HepG2 (cell line): Measurements from ENCODE around the gene MYOM1. TPM values are rescaled to one million over a fixed set of nuclear protein-coding genes. Genes with fewer than 3 reads are reported as not detected.

Source experiments
- ATAC-seq: fragments of 200-7000 bp; cut with Tn5 transposase; 3 replicates; pipeline ENCODE4 v1.9.1; 2020; ENCODE audit warnings: mild to moderate bottlenecking, moderate library complexity
- BruUV-seq: library from RNA; stranded (reverse); fragments of 400-500 nt; replicated peaks from 2 replicates; lab custom pipeline; 2021; lab: Mats Ljungman, UMichigan
- CTCF ChIA-PET: fragments of 300-600 bp; formaldehyde crosslinking; extraction: SDS; loops from one replicate; lab custom pipeline; 2021; ENCODE audit warnings: low total read pairs, inconsistent platforms, low intra/inter-chr PET ratio; lab: Yijun Ruan, JAX
- POLR2A ChIA-PET: fragments of 350-600 bp; sonication (Branson Sonifier 250); formaldehyde crosslinking; loops from one replicate; lab custom pipeline; 2020; ENCODE audit warnings: antibody characterized with exemption, inconsistent platforms; lab: Yijun Ruan, JAX
- DNase-seq: peaks from one replicate; pipeline ENCODE4 v3.0.0-alpha.2; 2015; ENCODE audit warnings: low spot score
- FAIRE-seq: peaks from 3 replicates; lab custom pipeline; 2011; peaks lifted over from hg19 to GRCh38; lab: Jason Lieb, UNC
- H2AFZ ChIP-seq: one replicate; pipeline ENCODE4 v1.6.1; 2011; ENCODE audit warnings: low read length, inconsistent platforms
- H3K27ac ChIP-seq: fragments of 300-600 bp; 3 replicates; pipeline ENCODE4 v1.8.0; 2011; ENCODE audit warnings: mixed run types, mild to moderate bottlenecking, mixed read lengths, low read length, inconsistent platforms; ENCODE audit not compliant: insufficient read depth; ENCODE audit errors: extremely low read length
- H3K27me3 ChIP-seq, 2 experiments: fragments of 200-600 bp in 1 of 2; 2 replicates in 1 of 2; 3 replicates in 1 of 2; pipeline versions ENCODE4 v1.6.0 to v1.8.0; 2011; ENCODE audit warnings: low read length in 2 of 2, mild to moderate bottlenecking in 2 of 2, moderate library complexity in 2 of 2, inconsistent platforms in 1 of 2; ENCODE audit not compliant: insufficient read depth in 2 of 2, control insufficient read depth in 1 of 2
- H3K36me3 ChIP-seq, 2 experiments: fragments of 200-600 bp in 1 of 2; replicated peaks in 1 of 2; 2 replicates in 1 of 2; 3 replicates in 1 of 2; pipeline versions ENCODE4 v1.5.1 to v1.8.0; 2011; ENCODE audit warnings: low read length in 2 of 2, inconsistent platforms in 1 of 2; ENCODE audit not compliant: insufficient read depth in 2 of 2, control insufficient read depth in 1 of 2
- H3K4me1 ChIP-seq: 2 replicates; pipeline ENCODE4 v1.5.1; 2012; ENCODE audit warnings: low read length, inconsistent platforms; ENCODE audit not compliant: insufficient read depth
- H3K4me2 ChIP-seq: 2 replicates; pipeline ENCODE4 v1.6.0; 2011; ENCODE audit warnings: low read depth, low read length, inconsistent platforms
- H3K4me3 ChIP-seq, 3 experiments: fragments of 200-600 bp in 1 of 3; sonication (generic), shearing (Covaris generic) in 1 of 3; replicated peaks in 1 of 3; 2 replicates each; pipeline ENCODE4 v1.5.1; 2011 to 2016; ENCODE audit warnings: low read length in 3 of 3, inconsistent platforms in 2 of 3, low read depth in 2 of 3, mild to moderate bottlenecking in 2 of 3, control low read depth in 1 of 3, mixed read lengths in 1 of 3; ENCODE audit not compliant: insufficient read depth in 1 of 3
- H3K79me2 ChIP-seq: one replicate; pipeline ENCODE4 v1.6.1; 2011; ENCODE audit warnings: low read length, inconsistent platforms; ENCODE audit not compliant: insufficient read depth
- H3K9ac ChIP-seq: 2 replicates; pipeline ENCODE4 v1.6.0; 2011; ENCODE audit warnings: mild to moderate bottlenecking, low read depth, low read length, inconsistent platforms; ENCODE audit not compliant: insufficient read depth
- H3K9me3 ChIP-seq: 2 replicates; pipeline ENCODE4 v1.5.1; 2012; ENCODE audit warnings: mild to moderate bottlenecking, low read length
- H4K20me1 ChIP-seq: 2 replicates; pipeline ENCODE4 v1.6.0; 2011; ENCODE audit warnings: inconsistent platforms, mild to moderate bottlenecking, low read length, moderate library complexity; ENCODE audit not compliant: insufficient read depth
- AGO2 ChIP-seq: fragments of 200-400 bp; formaldehyde crosslinking; optimal IDR thresholded peaks from 2 replicates; pipeline ENCODE3; 2017; ENCODE audit warnings: mild to moderate bottlenecking, low read depth, low read length, moderate library complexity
- MXI1 ChIP-seq: IDR thresholded peaks from 3 replicates; pipeline ENCODE4 v1.6.1; 2012; ENCODE audit warnings: low read depth, low read length, inconsistent platforms, borderline replicate concordance
- POLR2AphosphoS2 ChIP-seq: IDR thresholded peaks from 2 replicates; pipeline ENCODE4 v1.6.1; 2011; ENCODE audit warnings: low read depth, low read length, improper control_type of control experiment
- POLR2G ChIP-seq: fragments of 200-400 bp; formaldehyde crosslinking; IDR thresholded peaks from 2 replicates; pipeline ENCODE4 v1.6.1; 2018; ENCODE audit warnings: mild to moderate bottlenecking, low read depth, low read length, moderate library complexity
- SMAD9 ChIP-seq: sonication (generic); formaldehyde crosslinking; IDR thresholded peaks from 2 replicates; pipeline ENCODE4 v1.5.1; 2020; ENCODE audit warnings: mild to moderate bottlenecking, missing genetic modification reagents
- ZNF225 ChIP-seq: sonication (generic); formaldehyde crosslinking; IDR thresholded peaks from 2 replicates; pipeline ENCODE4 v1.4.0; 2020; ENCODE audit warnings: mild to moderate bottlenecking, missing genetic modification reagents
- WGBS: methylation state at CpG from one replicate; pipeline ENCODE4 v1.1.6; 2017; ENCODE audit warnings: low lambda C conversion rate; 5-methylcytosine and 5-hydroxymethylcytosine counted together
- in situ Hi-C: cut with HindIII; loops from 2 replicates; pipeline ENCODE4 v1.10.0; 2017; ENCODE audit warnings: low pct_unique_long_range_greater_than_20kb; ENCODE audit not compliant: extremely low pct_ligation_motif_present
- intact Hi-C: fragments of 100-400 bp; cut with micrococcal nuclease; formaldehyde crosslinking; loops from one replicate; pipeline ENCODE4 v1.10.0; 2022; ENCODE audit not compliant: unreplicated experiment
- polyA plus RNA-seq, 8 experiments: library from polyadenylated mRNA; depleted of rRNA in 3 of 8; stranded (reverse) in 7 of 8; unstranded in 1 of 8; fragments of >200 nt; fragmentation: Illumina TruSeq in 4 of 8; extraction: Trizol in 4 of 8; gene quantifications; 2 replicates each; pipeline versions ENCODE4 v1.2.1 to v1.2.3, GENCODE V29; 2011 to 2016; ENCODE audit warnings: low read depth in 4 of 8, missing spikeins in 1 of 8, mixed read lengths in 1 of 8; ENCODE audit not compliant: insufficient read depth in 1 of 8
- total RNA-seq, 5 experiments: library from RNA; depleted of rRNA; stranded (reverse); fragments of >200 nt; fragmentation: Illumina TruSeq; extraction: Trizol; gene quantifications; 2 replicates each; pipeline ENCODE4 v1.2.3, GENCODE V29; 2016; ENCODE audit warnings: low read depth in 1 of 5
- TF ChIP-seq, protein P1 (sequence below): sonication (generic); formaldehyde crosslinking; IDR thresholded peaks from 2 replicates; pipeline ENCODE4 v1.4.0; 2020; ENCODE audit warnings: mild to moderate bottlenecking, missing genetic modification reagents

Gene MYOM1
- total and polyA plus RNA-seq, 2 of the 13 experiments (the other 11 are each of a cell fraction or from before 2014, with no cell fraction given): 0.46 to 0.98 TPM

DNA sequence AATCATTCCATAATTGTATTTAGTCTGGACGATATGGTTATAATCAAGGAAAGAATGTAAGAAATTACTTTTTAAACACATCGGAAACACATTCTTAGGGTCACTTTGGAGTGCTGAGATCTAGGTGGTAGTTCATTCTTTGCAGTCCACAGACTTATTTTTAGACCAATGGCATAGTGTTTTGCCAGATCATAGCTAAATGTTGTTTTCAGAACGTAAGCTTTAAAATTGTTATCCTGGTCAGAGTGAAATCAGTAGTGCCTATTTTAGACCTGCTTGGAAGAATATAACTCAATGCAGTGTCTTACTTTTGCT lies 32.2 kb upstream of the MYOM1 start:
- ATAC-seq: no peak
- ChIA-PET POLR2A (no interaction called here), CTCF (no interaction called here)
- H3K36me3 ChIP-seq: peaks cover 4 to 27% of the 10 kb centered on the region in 2 experiments; a peak in 4 of 5 replicates
- in situ Hi-C loops (no loop called here), intact Hi-C loops (no loop called here)
- H2AFZ ChIP-seq: no peak overlapping the region
- H3K9me3 ChIP-seq: no peaks in the 10 kb centered on the region
- peaks cover 13% of the 10 kb centered on the region; the same call in 1 of the 2 replicates for H4K20me1 ChIP-seq
- no peak overlapping the region for H3K9ac ChIP-seq
- peaks cover 61% of the 10 kb centered on the region for H3K79me2 ChIP-seq
- BruUV-seq: no TSS peak
- H3K4me1 ChIP-seq: peaks cover 61% of the 10 kb centered on the region
- H3K4me3 ChIP-seq: no peak overlapping the region
- H3K4me2 ChIP-seq: no peak overlapping the region
- TF ChIP-seq POLR2G: 0 out of 2 replicates have a peak, but pooled peaks have one; percentile 26
- no peak for TF ChIP-seq SMAD9 (CRISPR knock-in tag)
- TF ChIP-seq AGO2: no peak
- 98% methylated on average over 3 of the region's 3 CpGs for WGBS
- no peaks in the 10 kb centered on the region; a peak in 1 of 5 replicates for H3K27me3 ChIP-seq
- H3K27ac ChIP-seq: no peak overlapping the region
- no peak for FAIRE-seq
- no peak for DNase-seq

DNA sequence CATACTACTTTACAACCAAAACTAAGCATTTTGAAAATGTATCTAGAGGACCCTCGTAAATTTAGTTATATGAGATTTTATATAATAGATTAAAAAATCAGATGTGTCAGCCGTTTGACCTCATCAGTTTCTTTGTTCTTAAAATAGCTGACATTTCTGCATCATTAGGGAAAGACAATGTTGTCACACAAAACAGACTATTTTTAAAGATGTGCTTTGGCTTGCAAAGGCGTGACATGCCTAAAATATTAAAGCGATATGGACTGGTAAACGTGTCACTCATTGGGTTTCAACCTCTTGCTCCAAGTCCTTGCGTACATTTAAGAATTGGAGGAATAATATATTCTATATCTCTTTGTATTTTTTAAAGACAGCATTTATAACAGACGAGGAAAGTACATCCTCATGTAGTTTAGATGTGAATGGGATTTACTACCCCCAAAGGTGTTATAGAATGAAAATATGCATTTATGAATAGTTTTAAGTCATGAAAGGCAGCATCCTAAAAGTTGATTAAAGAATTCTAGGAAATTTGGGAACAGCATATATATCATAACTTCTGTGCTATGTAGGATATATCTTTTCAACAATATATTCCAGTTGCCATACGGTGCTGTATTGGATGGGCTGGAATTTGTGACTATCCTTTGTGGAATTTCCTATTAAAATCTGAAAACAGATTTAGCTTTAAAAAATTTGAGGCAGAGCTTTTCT lies 31.6 kb upstream of the MYOM1 start:
- POLR2A ChIA-PET: interaction anchor here (0.7 kb wide), 1 partner anchor 95 kb away, joined by 3 read pairs; no protein-coding TSS in a partner anchor
- H3K4me1 ChIP-seq: peaks cover 56% of the 10 kb centered on the region

More for the DNA sequence above, 31.6 kb upstream of the MYOM1 start:
- H3K4me2 ChIP-seq: no peak overlapping the region
- H3K27ac ChIP-seq: no peak overlapping the region
- TF ChIP-seq POLR2AphosphoS2 (0 out of 2 replicates have a peak, but pooled peaks have one; percentile 55), MXI1 (no peak), ZNF225 (no peak), POLR2G (no peak), AGO2 (peak; percentile 43)
- TF ChIP-seq, protein P1, sequence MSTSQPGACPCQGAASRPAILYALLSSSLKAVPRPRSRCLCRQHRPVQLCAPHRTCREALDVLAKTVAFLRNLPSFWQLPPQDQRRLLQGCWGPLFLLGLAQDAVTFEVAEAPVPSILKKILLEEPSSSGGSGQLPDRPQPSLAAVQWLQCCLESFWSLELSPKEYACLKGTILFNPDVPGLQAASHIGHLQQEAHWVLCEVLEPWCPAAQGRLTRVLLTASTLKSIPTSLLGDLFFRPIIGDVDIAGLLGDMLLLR (CRISPR knock-in tag): no peak
- 98% methylated on average over 8 of the region's 8 CpGs for WGBS
- H4K20me1 ChIP-seq: peaks cover 13% of the 10 kb centered on the region; the same call in 1 of the 2 replicates
- ATAC-seq: no peak
- peaks cover 64% of the 10 kb centered on the region for H3K79me2 ChIP-seq
- FAIRE-seq: no peak
- H3K27me3 ChIP-seq: no peaks in the 10 kb centered on the region; a peak in 1 of 5 replicates
- in situ Hi-C loops: no loop called here
- no peak overlapping the region for H2AFZ ChIP-seq
- peaks cover 4 to 27% of the 10 kb centered on the region in 2 experiments; a peak in 4 of 5 replicates for H3K36me3 ChIP-seq
- H3K9me3 ChIP-seq: no peaks in the 10 kb centered on the region
- CTCF ChIA-PET: no interaction called here
- intact Hi-C loops: no loop called here
- no TSS peak for BruUV-seq
- no peak for DNase-seq
- H3K9ac ChIP-seq: no peak overlapping the region
- no peak overlapping the region for H3K4me3 ChIP-seq
